ENCODE data around the gene ELOA.
"Not testable (repeated sequence)": the region's sequence is repeated elsewhere in the genome, so short reads cannot be mapped to it uniquely, and the experiment has no call there.

The ELOA gene

GRCh38 chr1:23736437-23737134 lies 6.7 kb upstream of the ELOA start:
- no peak for DNase-seq (ENCODE audit: low read depth)

GRCh38 chr1:23741609-23742008 lies 1.7 kb upstream of the ELOA start:
- no peak for DNase-seq (ENCODE audit: low read depth)

GRCh38 chr1:23742670-23743286 lies 493 bp upstream of the ELOA start:
- DNase-seq (ENCODE audit: low read depth), result no peak

- no peak for DNase-seq (ENCODE audit: low read depth)
Measured at GRCh38 chr1:23745515-23745914, 2.2 kb downstream of the ELOA start.

GRCh38 chr1:23748016-23748415 lies 4.7 kb downstream of the ELOA start:
- no peak for DNase-seq (ENCODE audit: low read depth)

- no peak for DNase-seq (ENCODE audit: low read depth)
Measured at GRCh38 chr1:23751050-23751814, 8.0 kb downstream of the ELOA start.

- DNase-seq (ENCODE audit: low read depth), result no peak
Measured at GRCh38 chr1:23751815-23752200, 8.5 kb downstream of the ELOA start.

GRCh38 chr1:23752909-23753308 lies 9.6 kb downstream of the ELOA start:
- no peak for DNase-seq (ENCODE audit: low read depth)

GRCh38 chr1:23756676-23757075 lies 13.4 kb downstream of the ELOA start:
- no peak for DNase-seq (ENCODE audit: low read depth)

GRCh38 chr1:23757812-23758211 lies 14.5 kb downstream of the ELOA start:
- no peak for DNase-seq (ENCODE audit: low read depth)

- DNase-seq (ENCODE audit: low read depth), result no peak
Measured at GRCh38 chr1:23759277-23759676, 16.0 kb downstream of the ELOA start.

- no peak for DNase-seq (ENCODE audit: low read depth)
Measured at GRCh38 chr1:23763041-23763577, 19.8 kb downstream of the ELOA start.

- DNase-seq (ENCODE audit: low read depth), result no peak
Measured at GRCh38 chr1:23768733-23769132, 25.5 kb downstream of the ELOA start.

GRCh38 chr1:23772049-23772853 lies 29.0 kb downstream of the ELOA start:
- peak; percentile 80 for DNase-seq (ENCODE audit: low read depth)

GRCh38 chr1:23772854-23773242 lies 29.6 kb downstream of the ELOA start:
- DNase-seq (ENCODE audit: low read depth), result no peak

- no peak for DNase-seq (ENCODE audit: low read depth)
Measured at GRCh38 chr1:23774174-23774880, 31.1 kb downstream of the ELOA start.

- DNase-seq (ENCODE audit: low read depth), result no peak
Measured at GRCh38 chr1:23776217-23776616, 32.9 kb downstream of the ELOA start.

- peak; percentile 83 for DNase-seq (ENCODE audit: low read depth)
Measured at GRCh38 chr1:23777979-23778814, 34.9 kb downstream of the ELOA start, which contains the start of gene PITHD1. Gene PITHD1, plus strand, starts transcription at chr1:23778418. Its CDS starts 98 bp downstream, at chr1:23778516.

- no peak for DNase-seq (ENCODE audit: low read depth)
Measured at GRCh38 chr1:23779826-23780371, 36.6 kb downstream of the ELOA start.

GRCh38 chr1:23783141-23783540 lies 39.9 kb downstream of the ELOA start:
- not testable (repeated sequence) for DNase-seq (ENCODE audit: low read depth)
